Lower leg skin (tissue), 4 donors: ENCODE measurements around the gene FNIP1. TPM values are rescaled to one million over a fixed set of nuclear protein-coding genes. Genes with fewer than 3 reads are reported as not detected.

ENCODE experiments used
- DNase-seq, 2 donors: peaks; one replicate each; pipeline ENCODE4 v3.0.0-alpha.2; 2019; ENCODE audit warnings: low spot score in 2 of 2
- H3K4me3 ChIP-seq: fragments of 200-600 bp; sonication (generic); 2 replicates; pipeline ENCODE4 v1.5.1; 2017; ENCODE audit warnings: mild to moderate bottlenecking, low read depth; ENCODE audit not compliant: poor library complexity, severe bottlenecking
- POLR2A ChIP-seq, 2 donors: fragments of 450-650 bp; IDR thresholded peaks; one replicate each; pipeline ENCODE4 v1.6.1; 2016 to 2017; ENCODE audit warnings: antibody characterized with exemption in 2 of 2, mild to moderate bottlenecking in 1 of 2, moderate library complexity in 1 of 2
- WGBS, 2 donors: methylation state at CpG; one replicate each; pipeline ENCODE4 v1.1.5; 2018; 5-methylcytosine and 5-hydroxymethylcytosine counted together
- intact Hi-C: fragments of 100-400 bp; cut with DNase I; formaldehyde crosslinking; loops from one replicate; pipeline ENCODE4 v1.15.0; 2023; ENCODE audit warnings: low total_unique reads
- total RNA-seq, 4 donors: library from RNA; depleted of rRNA; stranded (reverse); fragments of >200 nt; gene quantifications; one replicate each; pipeline ENCODE4 v1.1.0, GENCODE V29; 2016
- TF ChIP-seq, protein P1 (sequence below), 3 donors: fragments of 450-650 bp; IDR thresholded peaks; one replicate each; pipeline ENCODE4 v1.5.1; 2016; ENCODE audit warnings: antibody characterized with exemption in 3 of 3, mild to moderate bottlenecking in 3 of 3, moderate library complexity in 2 of 3

Gene FNIP1
- total RNA-seq, 4 donors from 2014 or later, result 31.3 to 48.1 (median 36.2) TPM

DNA sequence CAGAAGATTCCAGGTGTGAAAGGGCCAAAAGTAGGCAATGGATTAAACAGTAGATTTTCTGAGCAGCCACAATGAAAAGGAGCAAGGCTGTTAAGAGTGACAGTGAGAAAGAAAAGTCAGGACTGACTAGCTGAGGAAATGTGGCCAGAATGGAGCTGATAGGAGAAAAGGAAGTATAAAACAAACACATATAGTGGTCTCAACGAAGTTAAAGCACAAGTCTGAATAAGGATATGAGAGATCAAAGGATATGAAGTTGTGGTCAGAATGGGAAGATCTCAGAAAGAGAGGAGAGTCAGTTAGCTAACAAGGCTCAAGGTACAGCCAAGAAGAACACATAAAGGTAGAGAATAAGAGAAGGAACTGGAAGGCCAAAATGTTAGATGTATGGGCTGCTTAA, 39.9 kb downstream of the FNIP1 start:
- DNase-seq, result no peak
- 53 to 73% methylated on average over 1 of the region's 1 CpG for WGBS, 2 donors
- TF ChIP-seq, protein P1, sequence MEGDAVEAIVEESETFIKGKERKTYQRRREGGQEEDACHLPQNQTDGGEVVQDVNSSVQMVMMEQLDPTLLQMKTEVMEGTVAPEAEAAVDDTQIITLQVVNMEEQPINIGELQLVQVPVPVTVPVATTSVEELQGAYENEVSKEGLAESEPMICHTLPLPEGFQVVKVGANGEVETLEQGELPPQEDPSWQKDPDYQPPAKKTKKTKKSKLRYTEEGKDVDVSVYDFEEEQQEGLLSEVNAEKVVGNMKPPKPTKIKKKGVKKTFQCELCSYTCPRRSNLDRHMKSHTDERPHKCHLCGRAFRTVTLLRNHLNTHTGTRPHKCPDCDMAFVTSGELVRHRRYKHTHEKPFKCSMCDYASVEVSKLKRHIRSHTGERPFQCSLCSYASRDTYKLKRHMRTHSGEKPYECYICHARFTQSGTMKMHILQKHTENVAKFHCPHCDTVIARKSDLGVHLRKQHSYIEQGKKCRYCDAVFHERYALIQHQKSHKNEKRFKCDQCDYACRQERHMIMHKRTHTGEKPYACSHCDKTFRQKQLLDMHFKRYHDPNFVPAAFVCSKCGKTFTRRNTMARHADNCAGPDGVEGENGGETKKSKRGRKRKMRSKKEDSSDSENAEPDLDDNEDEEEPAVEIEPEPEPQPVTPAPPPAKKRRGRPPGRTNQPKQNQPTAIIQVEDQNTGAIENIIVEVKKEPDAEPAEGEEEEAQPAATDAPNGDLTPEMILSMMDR (IDR thresholded peaks at IDR 0.05), result no peak
- no peak for TF ChIP-seq POLR2A (IDR thresholded peaks at IDR 0.05)
- intact Hi-C loops, result no loop called here
- H3K4me3 ChIP-seq, result no peak overlapping the region

DNA sequence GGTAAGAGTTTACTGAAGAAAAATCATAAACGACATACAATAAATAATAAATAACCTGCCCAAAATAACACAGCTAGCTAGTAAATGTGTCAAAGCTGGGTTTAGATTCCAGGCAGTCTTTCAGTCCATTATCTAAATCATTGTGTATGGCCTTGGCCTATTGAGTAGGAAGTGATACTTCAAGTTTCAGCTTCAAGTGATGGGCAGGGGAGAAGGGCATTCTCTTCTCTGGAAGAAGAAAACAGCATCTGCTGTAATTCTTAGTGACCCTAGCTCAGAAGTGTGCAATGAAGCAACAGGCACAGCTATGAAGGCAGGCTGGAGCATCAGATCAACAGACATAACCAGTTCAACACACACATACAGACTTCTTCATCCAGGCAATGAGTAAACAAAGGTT, 42.5 kb downstream of the FNIP1 start:
- intact Hi-C loops, result no loop called here
- TF ChIP-seq, protein P1 (IDR thresholded peaks at IDR 0.05), result no peak
- no peak for TF ChIP-seq POLR2A (IDR thresholded peaks at IDR 0.05)
- H3K4me3 ChIP-seq, result no peak overlapping the region
- 81 to 90% methylated on average over 1 of the region's 1 CpG for WGBS, 2 donors
- no peak for DNase-seq

DNA sequence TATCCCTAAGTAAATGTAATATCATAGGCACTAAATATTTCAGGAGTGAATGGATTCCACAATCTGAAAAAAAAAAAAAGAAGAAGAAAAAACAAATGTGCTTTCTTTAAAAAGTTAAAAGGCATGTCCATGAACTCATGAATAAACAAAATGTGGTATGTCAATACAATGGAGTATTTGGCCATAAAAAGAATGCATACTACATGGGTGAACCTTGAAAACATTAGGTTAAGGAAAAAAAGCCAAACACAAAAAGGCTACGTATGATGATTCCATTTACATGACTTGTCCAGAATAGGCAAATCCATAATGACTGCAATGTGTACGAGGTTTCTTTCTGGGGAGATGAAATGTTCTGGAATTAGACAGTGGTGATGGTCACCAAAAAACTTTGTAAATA, 45.3 kb downstream of the FNIP1 start:
- 90 to 91% methylated on average over 2 of the region's 2 CpGs for WGBS, 2 donors
- no peak overlapping the region for H3K4me3 ChIP-seq
- no peak for TF ChIP-seq POLR2A (IDR thresholded peaks at IDR 0.05)
- TF ChIP-seq, protein P1 (IDR thresholded peaks at IDR 0.05), result no peak
- DNase-seq, result no peak
- intact Hi-C loops, result no loop called here

DNA sequence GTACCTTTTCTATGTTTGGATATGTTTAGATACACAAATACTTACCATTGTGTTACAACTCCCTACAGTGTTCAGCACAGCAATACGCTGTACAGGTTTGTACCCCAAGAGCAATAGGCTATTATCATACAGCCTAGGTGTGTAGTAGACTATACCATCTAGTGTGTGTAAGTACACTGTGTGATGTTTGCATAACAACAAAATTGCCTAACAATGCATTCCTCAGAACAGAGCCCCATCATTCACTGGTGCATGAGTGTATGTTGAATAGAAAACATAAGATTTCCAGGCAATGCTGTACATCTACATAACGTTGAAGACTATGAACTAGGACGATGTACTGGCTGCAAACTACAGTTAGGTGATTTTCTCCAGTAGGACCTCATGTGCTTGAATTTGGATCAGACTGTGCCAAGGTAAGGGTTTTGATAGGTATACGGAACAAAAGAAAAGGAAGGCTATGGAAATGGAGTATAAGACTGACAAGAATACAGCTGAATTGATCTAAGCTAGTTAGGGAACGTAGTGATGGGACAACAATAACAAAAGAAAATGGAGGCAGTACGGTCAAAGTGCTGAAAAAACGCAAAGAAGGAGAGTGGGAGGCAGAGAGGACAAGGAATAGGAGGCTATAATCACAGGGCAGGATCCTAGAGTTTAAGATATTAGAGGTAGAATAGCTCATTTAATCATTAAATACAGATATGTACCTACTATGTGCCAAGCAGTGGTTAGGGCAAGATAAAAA, 46.9 kb downstream of the FNIP1 start:
- DNase-seq, result no peak
- TF ChIP-seq, protein P1 (IDR thresholded peaks at IDR 0.05), result no peak
- TF ChIP-seq POLR2A (IDR thresholded peaks at IDR 0.05), result no peak
- intact Hi-C loops, result no loop called here
- 97% methylated on average over 7 of the region's 7 CpGs for WGBS, 2 donors
- no peak overlapping the region for H3K4me3 ChIP-seq

DNA sequence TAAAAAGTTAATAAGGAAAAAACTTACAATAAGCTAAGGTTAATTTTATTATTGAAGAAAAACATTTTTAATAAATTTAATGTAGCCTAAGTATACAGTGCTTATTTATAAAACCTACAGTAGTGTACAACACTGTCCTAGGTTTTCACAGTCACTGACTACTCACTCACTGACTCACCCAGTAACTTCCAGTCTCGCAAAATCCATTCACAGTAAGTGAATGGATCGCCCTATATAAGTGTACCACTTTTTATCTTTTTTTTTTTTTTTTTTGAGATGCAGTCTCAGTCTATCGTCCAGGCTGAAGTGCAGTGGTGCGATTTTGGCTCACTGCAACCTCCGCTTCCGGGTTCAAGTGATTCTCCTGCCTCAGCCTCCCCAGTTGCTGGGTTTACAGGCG, 47.7 kb downstream of the FNIP1 start:
- TF ChIP-seq POLR2A (IDR thresholded peaks at IDR 0.05), result no peak
- TF ChIP-seq, protein P1 (IDR thresholded peaks at IDR 0.05), result no peak
- WGBS, 2 donors, result 96 to 98% methylated on average over 7 of the region's 7 CpGs
- intact Hi-C loops, result no loop called here

More for the DNA sequence above, 47.7 kb downstream of the FNIP1 start:
- H3K4me3 ChIP-seq, result no peak overlapping the region
- no peak for DNase-seq
